Muscle layer of colon (tissue), 2 donors: ENCODE measurements around the gene PSMC1.
A peak's percentile ranks its signal among the peaks of the same experiment; 100 is the strongest.

Experiments used
- H3K27ac ChIP-seq: one replicate; pipeline ENCODE4 v1.7.0; 2013; ENCODE audit warnings: low read depth, mild to moderate bottlenecking, low read length, moderate library complexity
- H3K27me3 ChIP-seq, 2 donors: one replicate each; pipeline ENCODE4 v1.7.0; 2013; ENCODE audit warnings: low read length in 2 of 2, mild to moderate bottlenecking in 2 of 2; ENCODE audit not compliant: insufficient read depth in 2 of 2, control insufficient read depth in 1 of 2
- H3K36me3 ChIP-seq: one replicate; pipeline ENCODE4 v1.7.0; 2013; ENCODE audit warnings: mild to moderate bottlenecking, low read length; ENCODE audit not compliant: insufficient read depth
- H3K4me1 ChIP-seq: one replicate; pipeline ENCODE4 v1.7.0; 2013; ENCODE audit warnings: mild to moderate bottlenecking, low read length; ENCODE audit not compliant: insufficient read depth
- H3K4me3 ChIP-seq, 2 donors: one replicate each; pipeline ENCODE4 v1.7.0; 2013; ENCODE audit warnings: low read length in 2 of 2, low read depth in 1 of 2, mild to moderate bottlenecking in 1 of 2, moderate library complexity in 1 of 2
- H3K9ac ChIP-seq: one replicate; pipeline ENCODE4 v1.7.0; 2013; ENCODE audit warnings: low read length
- H3K9me3 ChIP-seq: one replicate; pipeline ENCODE4 v1.7.0; 2013; ENCODE audit warnings: mild to moderate bottlenecking, low read length
- donor health status: abdominal sarcoma.
- donor health status: Adenocarcinoma of cecum.

The PSMC1 gene

GRCh38 chr14:90294872-90295271, 38.5 kb downstream of the PSMC1 start:
- Histone ChIP-seq H3K4me3 (no peak overlapping the region), H3K9ac (no peak overlapping the region), H3K27me3 (no peaks in the 10 kb centered on the region), H3K4me1 (no peaks in the 10 kb centered on the region), H3K36me3 (peaks cover 38% of the 10 kb centered on the region), H3K27ac (no peak overlapping the region), H3K9me3 (no peaks in the 10 kb centered on the region)

GRCh38 chr14:90295870-90296516, 39.6 kb downstream of the PSMC1 start:
- peaks cover 28% of the 10 kb centered on the region for H3K36me3 ChIP-seq
- no peaks in the 10 kb centered on the region for H3K9me3 ChIP-seq
- H3K4me1 ChIP-seq, result peaks cover 2% of the 10 kb centered on the region
- no peaks in the 10 kb centered on the region for H3K27me3 ChIP-seq
- H3K4me3 ChIP-seq, result no peak overlapping the region
- no peak overlapping the region for H3K27ac ChIP-seq
- no peak overlapping the region for H3K9ac ChIP-seq

- H3K4me1 ChIP-seq, result peaks cover 7% of the 10 kb centered on the region
- H3K9ac ChIP-seq, result no peak overlapping the region
- H3K27me3 ChIP-seq, result no peaks in the 10 kb centered on the region
- peaks cover 21% of the 10 kb centered on the region for H3K36me3 ChIP-seq
- H3K9me3 ChIP-seq, result no peaks in the 10 kb centered on the region
- H3K4me3 ChIP-seq, result no peak overlapping the region
- no peak overlapping the region for H3K27ac ChIP-seq
Measured at GRCh38 chr14:90296641-90297040, 40.3 kb downstream of the PSMC1 start.

GRCh38 chr14:90297876-90298629, 41.7 kb downstream of the PSMC1 start:
- peaks cover 14% of the 10 kb centered on the region for H3K36me3 ChIP-seq

GRCh38 chr14:90299408-90299807, 43.1 kb downstream of the PSMC1 start:
- H3K9ac ChIP-seq, result no peak overlapping the region

More at GRCh38 chr14:90297876-90298629, 41.7 kb downstream of the PSMC1 start:
- H3K4me3 ChIP-seq, result no peak overlapping the region
- H3K9me3 ChIP-seq, result no peaks in the 10 kb centered on the region
- no peaks in the 10 kb centered on the region for H3K27me3 ChIP-seq
- peaks cover 14% of the 10 kb centered on the region for H3K4me1 ChIP-seq
- no peak overlapping the region for H3K27ac ChIP-seq
- H3K9ac ChIP-seq, result no peak overlapping the region

GRCh38 chr14:90300611-90301047, 44.3 kb downstream of the PSMC1 start:
- Histone ChIP-seq H3K9ac (no peak overlapping the region), H3K4me1 (peaks cover 14% of the 10 kb centered on the region), H3K27ac (no peak overlapping the region), H3K4me3 (no peak overlapping the region), H3K27me3 (no peaks in the 10 kb centered on the region), H3K36me3 (peaks cover 32% of the 10 kb centered on the region), H3K9me3 (no peaks in the 10 kb centered on the region)

More at GRCh38 chr14:90299408-90299807, 43.1 kb downstream of the PSMC1 start:
- Histone ChIP-seq H3K4me1 (peaks cover 14% of the 10 kb centered on the region), H3K4me3 (no peak overlapping the region), H3K27ac (no peak overlapping the region), H3K9me3 (no peaks in the 10 kb centered on the region), H3K27me3 (no peaks in the 10 kb centered on the region), H3K36me3 (peaks cover 21% of the 10 kb centered on the region)

- Histone ChIP-seq H3K9ac (no peak overlapping the region), H3K4me3 (no peak overlapping the region), H3K27me3 (no peaks in the 10 kb centered on the region), H3K36me3 (peaks cover 32% of the 10 kb centered on the region), H3K9me3 (no peaks in the 10 kb centered on the region), H3K27ac (peak overlapping the region; percentile 8), H3K4me1 (peaks cover 14% of the 10 kb centered on the region)
Measured at GRCh38 chr14:90301122-90301521, 44.8 kb downstream of the PSMC1 start.

GRCh38 chr14:90301668-90302090, 45.3 kb downstream of the PSMC1 start:
- no peak overlapping the region for H3K9ac ChIP-seq
- peak overlapping the region; percentile 70 for H3K27ac ChIP-seq
- H3K4me3 ChIP-seq, result peak overlapping the region in 1 of 2 donors; percentile 1
- peaks cover 14% of the 10 kb centered on the region for H3K4me1 ChIP-seq
- H3K36me3 ChIP-seq, result peaks cover 32% of the 10 kb centered on the region
- no peaks in the 10 kb centered on the region for H3K9me3 ChIP-seq
- no peaks in the 10 kb centered on the region for H3K27me3 ChIP-seq

GRCh38 chr14:90302529-90303303, 46.4 kb downstream of the PSMC1 start:
- H3K4me1 ChIP-seq, result peaks cover 14% of the 10 kb centered on the region
- no peaks in the 10 kb centered on the region for H3K27me3 ChIP-seq
- peak overlapping the region; percentile 70 for H3K27ac ChIP-seq
- H3K9me3 ChIP-seq, result no peaks in the 10 kb centered on the region
- H3K36me3 ChIP-seq, result peaks cover 32% of the 10 kb centered on the region
- no peak overlapping the region for H3K9ac ChIP-seq
- no peak overlapping the region for H3K4me3 ChIP-seq

- H3K36me3 ChIP-seq, result peaks cover 31% of the 10 kb centered on the region
- H3K9ac ChIP-seq, result no peak overlapping the region
- no peaks in the 10 kb centered on the region for H3K9me3 ChIP-seq
- no peak overlapping the region for H3K4me3 ChIP-seq
- H3K27me3 ChIP-seq, result no peaks in the 10 kb centered on the region
- peaks cover 14% of the 10 kb centered on the region for H3K4me1 ChIP-seq
- no peak overlapping the region for H3K27ac ChIP-seq
Measured at GRCh38 chr14:90303473-90303872, 47.1 kb downstream of the PSMC1 start.

GRCh38 chr14:90304502-90304901, 48.1 kb downstream of the PSMC1 start:
- Histone ChIP-seq H3K4me1 (peaks cover 14% of the 10 kb centered on the region), H3K36me3 (peaks cover 34% of the 10 kb centered on the region), H3K27ac (no peak overlapping the region), H3K9me3 (no peaks in the 10 kb centered on the region), H3K4me3 (no peak overlapping the region), H3K9ac (no peak overlapping the region), H3K27me3 (no peaks in the 10 kb centered on the region)
